Occipital lobe (tissue), 2 donors: ENCODE data around the gene STON2. TPM values are rescaled to one million over a fixed set of nuclear protein-coding genes. Genes with fewer than 3 reads are reported as not detected.
"Not testable (repeated sequence)": the region's sequence is repeated elsewhere in the genome, so short reads cannot be mapped to it uniquely, and the experiment has no call there.

ENCODE experiments used
- DNase-seq: peaks from one replicate; lab custom pipeline; 2025; lab: John Stamatoyannopoulos, UW
- total RNA-seq: library from RNA; depleted of rRNA; stranded (reverse); fragments of >200 nt; gene quantifications from one replicate; pipeline ENCODE4 v1.2.3, GENCODE V29; 2014

Gene STON2, protein sequence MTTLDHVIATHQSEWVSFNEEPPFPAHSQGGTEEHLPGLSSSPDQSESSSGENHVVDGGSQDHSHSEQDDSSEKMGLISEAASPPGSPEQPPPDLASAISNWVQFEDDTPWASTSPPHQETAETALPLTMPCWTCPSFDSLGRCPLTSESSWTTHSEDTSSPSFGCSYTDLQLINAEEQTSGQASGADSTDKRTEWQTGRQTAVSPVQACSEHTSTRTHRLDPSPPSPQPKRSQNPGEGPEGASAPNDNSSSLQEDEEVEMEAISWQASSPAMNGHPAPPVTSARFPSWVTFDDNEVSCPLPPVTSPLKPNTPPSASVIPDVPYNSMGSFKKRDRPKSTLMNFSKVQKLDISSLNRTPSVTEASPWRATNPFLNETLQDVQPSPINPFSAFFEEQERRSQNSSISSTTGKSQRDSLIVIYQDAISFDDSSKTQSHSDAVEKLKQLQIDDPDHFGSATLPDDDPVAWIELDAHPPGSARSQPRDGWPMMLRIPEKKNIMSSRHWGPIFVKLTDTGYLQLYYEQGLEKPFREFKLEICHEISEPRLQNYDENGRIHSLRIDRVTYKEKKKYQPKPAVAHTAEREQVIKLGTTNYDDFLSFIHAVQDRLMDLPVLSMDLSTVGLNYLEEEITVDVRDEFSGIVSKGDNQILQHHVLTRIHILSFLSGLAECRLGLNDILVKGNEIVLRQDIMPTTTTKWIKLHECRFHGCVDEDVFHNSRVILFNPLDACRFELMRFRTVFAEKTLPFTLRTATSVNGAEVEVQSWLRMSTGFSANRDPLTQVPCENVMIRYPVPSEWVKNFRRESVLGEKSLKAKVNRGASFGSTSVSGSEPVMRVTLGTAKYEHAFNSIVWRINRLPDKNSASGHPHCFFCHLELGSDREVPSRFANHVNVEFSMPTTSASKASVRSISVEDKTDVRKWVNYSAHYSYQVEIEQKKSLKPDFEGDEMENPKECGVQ
- 38.8 TPM for total RNA-seq

DNA sequence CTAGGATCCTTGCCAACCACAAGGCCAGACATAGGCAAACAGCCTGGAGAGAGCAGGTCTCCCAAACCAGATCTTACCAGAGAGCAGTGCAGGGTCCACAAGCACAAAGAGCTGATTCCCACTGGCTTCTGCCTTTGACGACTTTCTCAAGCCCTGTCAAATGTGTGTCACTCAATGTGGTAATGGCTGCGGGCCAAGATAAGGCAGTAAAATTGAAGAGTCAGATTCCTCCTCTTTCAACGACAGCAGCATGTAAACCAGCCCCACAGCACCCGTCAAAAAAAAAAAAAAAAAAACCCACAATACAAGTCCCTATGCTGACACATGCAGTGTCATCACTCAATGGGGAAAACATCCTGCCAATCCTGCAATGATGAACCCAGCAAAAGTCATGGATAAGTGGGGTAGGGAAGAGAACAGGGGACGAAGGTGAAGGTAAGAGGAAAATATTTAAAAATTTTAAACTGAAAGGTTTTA is at the start of gene STON2:
Gene STON2 (minus strand): TSS at position 123 of the 477 bp plus-strand sequence. CDS start 1,942 bp downstream, outside the sequence.
- no peak for DNase-seq

DNA sequence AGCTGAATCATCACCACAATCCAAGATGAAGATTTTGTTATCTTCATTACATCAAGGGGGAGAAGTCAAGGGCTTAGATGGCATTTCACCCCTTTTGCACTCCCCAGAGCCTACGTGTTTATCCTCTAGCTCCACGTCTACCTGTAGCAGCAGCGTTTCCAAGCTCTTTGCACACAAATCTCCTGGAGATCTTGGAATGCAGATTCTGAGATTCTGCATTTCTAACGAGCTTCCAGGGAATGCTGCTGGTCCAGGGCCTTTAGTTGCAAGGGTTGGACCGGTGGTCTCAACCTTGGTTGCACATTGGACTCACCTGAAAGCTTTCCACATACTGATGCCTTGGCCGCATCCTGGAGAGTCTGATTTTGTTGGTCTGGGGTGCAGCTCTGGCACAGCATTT is 49.5 kb upstream of the STON2 start:
- DNase-seq: no peak

DNA sequence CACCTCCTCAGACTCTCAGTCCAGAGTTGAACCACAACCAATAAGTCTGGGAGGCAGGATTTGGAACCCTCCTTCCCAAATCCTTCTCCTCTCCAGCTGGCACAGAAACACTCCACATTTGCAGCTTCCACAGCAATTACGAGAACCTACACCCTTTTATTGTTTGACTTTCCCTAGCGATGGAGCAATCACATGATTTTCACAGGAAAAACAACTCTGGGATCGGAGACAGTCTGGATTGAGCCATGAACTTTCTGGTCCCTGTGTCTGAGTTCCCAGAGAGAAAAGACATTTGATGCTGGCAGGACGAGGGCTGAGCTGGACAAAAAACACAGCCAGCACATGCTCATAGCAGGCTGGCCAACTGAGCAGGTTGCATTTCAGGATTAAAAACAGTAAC is 49.0 kb upstream of the STON2 start:
- DNase-seq: no peak

DNA sequence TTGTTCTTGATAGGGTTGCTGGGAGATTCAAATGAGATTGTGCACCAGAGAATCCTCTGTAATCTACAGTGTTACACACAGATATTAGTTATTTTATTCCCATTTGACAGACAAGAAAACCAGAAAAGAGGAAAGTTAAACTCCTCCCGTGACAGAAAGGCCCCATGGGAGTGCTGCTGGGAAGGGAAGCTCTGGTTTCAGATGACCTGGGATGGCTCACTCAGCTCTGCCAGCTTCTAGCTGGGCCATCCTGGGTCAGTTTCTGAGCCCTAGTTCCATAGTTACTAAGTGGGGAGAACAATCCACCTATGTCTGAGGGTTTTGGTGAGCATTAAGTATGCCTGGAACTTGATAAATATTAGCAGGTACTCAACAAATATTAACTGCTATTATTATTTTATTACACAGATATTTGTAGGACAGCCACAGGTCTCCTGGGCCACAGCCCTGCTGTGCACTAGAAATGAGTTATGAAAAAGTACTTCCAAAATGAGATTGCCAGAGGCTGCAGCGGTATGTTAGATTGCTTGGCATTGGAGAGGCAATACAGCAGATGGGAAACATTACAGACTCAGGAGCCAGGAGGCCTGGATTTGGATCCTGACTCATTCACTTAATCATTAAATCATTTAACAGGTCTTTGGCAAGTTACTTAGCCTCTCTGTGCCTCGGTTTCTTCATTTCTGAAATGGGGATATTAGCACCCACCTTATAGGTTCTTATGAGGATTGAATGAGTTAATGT is 47.1 kb upstream of the STON2 start:
- DNase-seq: no peak

DNA sequence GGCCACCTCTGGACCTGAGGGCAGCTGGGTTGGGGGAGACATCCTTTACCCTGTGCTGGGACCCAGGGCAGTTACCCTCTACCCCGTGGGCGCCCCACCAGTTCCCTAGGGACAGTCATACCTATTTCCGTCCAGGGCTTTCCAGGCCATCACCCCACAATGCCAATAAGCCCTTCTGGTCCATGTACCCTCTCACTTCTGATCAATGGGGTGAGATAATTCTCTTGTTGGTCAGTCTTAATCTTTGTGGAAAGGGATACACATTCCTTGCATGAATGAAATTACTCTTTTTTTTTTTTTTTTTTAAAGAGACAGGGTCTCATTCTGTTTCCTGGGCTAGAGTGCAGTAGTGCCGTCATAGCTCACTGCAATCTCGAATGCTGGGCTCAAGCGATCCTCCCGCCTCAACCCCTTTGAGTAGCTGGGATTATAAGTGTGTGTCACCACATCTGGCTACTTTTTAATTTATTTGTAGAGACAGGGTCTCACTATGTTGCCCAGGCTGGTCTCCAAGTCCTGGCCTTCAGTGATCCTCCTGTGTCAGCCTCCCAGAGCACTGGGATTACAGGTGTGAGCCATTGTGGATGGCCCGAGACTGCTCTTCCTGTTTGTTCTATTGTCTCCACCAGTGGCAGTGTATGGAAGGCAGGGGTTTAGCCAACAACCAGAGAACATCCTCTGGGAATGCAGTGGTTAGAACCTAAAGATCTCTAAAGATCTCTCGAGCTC is 46.3 kb upstream of the STON2 start:
- no peak for DNase-seq

DNA sequence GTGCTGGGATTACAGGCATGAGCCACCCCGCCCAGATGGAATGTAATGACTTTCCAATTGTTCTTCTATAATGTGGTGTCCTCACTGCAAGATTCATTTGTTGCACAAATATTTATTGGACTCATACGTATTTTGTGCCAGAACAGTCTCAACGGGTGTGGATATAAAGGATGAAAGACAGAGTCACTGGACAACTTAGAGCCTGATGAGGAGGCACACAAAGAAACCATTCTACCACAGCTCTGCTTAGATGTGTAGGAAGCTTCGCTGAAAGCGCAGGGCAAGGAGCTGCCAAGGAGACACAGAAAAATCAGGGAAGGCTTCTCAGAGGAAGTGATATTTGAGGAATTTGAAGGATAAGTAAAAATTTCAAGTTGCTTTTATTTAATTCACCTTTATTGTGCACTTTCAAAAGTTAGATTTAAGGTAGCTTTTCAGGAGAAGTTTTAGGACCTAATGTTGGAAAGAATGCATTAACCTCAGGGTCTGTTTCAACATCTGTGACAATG is 41.6 kb upstream of the STON2 start:
- DNase-seq: no peak

DNA sequence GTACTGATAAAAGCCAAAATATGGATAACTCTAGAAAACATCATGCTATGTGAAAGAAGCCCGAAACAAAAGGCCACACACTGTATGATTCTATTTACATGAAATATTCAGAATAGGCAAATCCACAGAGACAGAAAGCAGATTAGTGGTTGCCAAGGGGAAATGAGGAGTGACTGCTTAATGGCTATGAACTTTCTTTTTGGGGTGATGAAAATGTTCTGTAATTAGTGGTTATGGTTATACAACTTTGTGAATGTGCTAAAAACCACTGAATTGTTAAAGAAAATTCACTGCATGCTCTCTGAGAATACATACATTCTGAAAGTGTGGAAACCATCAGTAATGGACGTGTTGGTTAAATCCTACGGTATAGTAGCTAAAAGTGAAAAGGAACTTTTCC is 39.9 kb upstream of the STON2 start:
- DNase-seq: no peak

DNA sequence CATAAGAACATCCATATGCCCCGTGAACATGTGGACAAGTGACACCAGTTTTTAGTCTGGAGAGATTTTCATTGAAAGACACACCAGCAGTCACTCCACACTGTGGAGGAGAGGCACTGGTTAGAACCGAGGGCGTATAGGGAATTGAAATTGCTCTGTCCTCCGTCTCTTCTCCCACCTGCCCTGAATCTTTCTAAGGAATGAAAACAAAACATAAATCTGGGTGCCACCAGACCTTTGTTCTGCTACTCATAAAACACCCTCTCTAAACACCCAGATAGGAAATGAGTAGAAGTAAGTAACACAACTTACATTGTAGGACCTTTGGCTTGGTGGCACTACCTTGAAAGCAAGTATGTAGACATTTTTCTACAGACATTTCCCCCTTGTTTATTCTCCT is 37.1 kb upstream of the STON2 start:
- no peak for DNase-seq

DNA sequence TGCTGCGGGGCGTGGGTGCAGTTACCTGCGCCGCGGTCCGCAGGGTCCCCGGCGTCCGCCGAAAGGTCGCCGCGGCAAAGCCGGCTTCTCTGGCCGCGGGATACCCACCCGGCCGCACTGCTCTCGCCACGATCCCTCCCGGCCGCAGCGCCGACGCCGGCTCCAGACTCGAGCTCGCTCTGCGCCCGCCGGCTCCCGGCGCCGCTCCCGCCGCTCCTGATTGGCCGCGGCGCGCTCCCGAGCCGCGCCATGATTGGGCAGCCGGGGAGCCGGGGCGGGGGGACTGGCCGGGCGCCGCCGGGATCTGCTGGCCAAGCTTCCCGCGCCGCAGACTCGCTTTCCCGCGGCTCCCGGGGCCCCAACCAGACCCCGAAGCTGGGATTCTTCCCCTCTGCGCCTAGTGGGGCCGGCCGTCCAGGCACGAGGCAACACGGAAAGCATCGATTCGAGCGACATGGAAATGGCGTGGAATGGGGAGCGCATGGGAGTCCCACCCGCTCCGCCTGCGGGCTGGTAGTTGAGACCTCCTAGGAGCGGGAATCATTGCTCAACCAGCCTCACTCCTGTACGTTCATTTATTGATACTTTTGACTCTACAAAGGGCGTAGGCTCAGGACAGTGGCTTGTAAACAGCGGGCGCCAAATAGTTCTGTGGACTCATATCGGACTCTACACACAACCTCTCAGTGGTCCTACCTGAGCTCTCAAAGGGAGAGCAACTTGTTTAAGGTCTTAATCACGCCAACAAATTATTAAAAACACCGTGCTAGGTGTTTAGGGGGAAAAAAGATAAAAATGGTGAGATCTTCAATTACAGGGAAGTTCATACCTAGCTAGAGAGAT is 36.4 kb upstream of the STON2 start:
- peak; percentile 63 for DNase-seq

DNA sequence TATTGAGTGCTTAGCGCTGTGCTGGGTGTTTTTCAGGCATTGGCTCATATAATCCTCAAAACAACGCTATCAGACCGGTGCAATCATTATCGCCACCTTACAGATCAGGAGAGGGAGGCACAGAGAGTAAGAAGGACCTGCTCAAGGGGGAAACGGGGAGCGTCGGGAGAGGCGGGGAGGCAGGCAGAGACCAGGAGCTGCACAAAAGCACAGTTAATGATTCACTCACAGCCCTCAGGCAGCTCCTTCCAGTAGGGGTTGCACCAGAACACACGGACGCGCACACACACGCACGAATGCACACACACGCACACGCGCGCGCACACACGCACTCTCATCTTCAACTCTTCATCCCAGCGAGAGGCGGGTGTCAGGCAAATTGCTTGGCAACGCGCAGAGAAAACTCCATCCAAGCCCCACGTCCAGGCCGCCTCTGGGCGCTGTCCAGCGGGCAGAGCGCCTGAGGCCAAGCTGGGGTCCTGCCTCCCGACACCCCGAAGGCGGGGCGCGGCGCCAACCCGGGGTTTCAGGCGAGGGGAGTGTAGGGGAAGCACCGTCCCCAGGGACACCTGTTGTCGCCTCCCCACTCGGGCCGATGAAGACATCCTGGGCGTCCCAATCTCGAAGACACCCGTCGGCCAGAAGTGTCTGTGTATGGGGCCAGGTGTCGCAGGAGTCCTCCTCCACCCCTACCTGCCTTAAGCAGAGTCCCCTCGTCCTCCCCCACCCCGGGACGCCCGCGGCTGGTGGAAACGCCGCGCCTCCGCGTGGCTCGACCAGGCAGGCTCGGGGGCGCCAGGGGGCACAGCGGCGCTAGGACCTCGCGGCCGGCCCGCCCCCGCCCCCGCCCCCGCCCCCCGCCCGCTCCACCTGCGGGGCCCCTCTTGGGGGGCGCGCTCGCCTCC is 35.5 kb upstream of the STON2 start:
- DNase-seq: no peak

DNA sequence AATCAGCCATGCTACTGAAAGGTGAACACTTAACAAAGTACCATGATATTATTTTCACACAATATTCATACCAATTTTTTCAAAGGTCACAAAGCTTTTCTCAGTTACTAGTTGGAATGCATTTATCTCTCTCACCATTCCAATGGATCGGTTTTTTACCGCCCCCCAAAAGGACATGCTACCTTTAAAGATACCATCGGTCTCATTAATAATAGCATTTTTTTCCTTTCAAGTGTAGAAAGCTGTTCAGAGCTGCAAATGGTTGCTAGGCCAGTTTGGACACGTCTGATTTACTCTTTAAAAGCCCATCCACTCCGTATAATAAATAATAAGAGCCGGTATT is 34.9 kb upstream of the STON2 start:
- no peak for DNase-seq

DNA sequence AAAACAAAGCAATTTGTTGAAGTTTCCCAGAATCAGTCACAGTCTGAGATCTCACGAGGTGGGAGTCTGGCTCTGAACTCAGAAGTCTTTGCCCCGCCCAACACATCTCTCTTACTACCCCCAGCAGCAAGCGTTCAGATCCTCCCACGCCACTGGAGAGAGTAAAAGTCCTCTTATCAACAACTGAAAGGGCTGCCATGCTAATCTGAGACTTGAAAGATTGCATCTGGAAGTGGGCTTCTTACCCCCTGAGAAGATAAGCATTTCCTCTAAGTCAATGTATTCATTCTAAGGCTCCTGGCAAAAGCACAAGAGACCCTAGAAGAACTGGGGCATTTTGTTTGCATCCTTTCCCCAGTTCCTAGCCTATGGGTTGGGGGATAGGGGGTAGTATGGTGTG is 34.1 kb upstream of the STON2 start:
- DNase-seq: no peak

DNA sequence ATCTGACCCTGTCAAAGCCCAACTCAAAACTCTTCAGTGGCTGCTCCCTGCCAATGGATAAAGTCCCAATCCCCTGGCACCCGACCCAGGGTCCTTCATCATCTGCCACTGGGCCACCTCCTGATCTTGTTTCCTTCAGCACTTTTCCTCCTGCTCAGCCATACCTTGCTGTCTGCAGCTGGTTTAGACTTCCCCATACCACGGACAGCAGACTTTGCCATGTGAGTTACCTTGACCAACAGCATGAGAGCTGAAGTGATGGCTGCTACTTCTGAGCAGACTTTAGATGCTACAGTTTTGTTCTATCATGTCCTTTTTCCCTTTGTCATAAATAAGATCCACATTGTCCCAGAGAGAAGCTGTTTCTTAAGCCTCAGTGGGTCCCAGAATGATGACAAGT is 33.3 kb upstream of the STON2 start:
- no peak for DNase-seq

DNA sequence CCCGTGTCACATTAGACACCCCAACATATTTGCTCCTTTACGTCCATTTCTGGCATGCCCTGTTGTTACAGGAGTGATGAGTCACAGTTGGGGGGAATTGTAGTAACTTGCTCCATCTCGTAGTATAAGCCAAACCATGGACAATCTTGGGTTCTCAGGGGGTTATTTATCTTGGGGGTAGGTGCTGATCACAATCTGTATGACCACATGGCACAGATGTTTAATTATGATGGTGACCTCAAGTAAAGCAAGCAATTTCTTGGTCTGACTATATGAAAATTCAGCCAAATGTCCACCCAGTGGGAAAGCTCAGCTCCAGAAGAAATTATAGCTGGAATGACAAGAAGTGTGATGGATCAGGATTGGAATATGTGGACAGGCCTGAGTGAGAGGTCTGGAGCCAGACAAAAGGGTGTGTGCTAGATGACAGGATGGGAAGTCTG is 32.1 kb upstream of the STON2 start:
- DNase-seq: no peak

DNA sequence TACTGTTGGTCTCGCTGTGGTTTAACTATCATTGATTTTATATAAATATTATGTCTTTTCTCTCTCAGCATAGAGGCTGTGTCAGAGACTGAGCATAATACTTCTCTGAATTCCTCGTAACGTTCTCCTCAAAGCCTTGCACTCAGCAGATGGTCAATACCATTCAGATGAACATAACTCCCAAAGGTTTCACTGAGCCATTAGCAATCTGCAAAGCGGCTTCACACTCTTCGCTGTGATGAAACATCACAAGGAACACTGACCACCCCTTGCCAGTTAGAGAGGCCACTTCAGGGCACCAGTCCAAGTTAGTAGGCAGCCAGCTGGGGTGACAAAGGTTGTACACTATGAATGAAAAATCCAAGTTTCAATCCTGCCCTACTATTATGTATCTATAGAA is 30.1 kb upstream of the STON2 start:
- no peak for DNase-seq

DNA sequence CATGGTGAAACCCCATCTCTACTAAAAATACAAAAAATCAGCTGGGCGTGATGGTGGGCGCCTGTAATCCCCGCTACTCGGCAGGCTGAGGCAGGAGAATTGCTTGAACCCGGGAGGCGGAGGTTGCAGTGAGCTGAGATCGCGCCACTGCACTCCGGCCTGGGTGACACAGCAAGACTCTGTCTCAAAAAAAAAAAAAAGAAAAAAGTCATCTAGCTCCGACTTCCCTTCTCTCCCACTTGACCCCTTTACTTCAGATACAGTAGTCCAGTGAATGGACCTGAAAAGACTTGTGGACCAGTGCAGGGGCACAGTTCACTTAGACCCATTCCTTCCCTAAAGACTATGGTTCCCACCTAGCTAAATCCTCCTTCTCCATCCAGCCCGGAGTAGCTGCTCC is 29.6 kb upstream of the STON2 start:
- DNase-seq: not testable (repeated sequence)

DNA sequence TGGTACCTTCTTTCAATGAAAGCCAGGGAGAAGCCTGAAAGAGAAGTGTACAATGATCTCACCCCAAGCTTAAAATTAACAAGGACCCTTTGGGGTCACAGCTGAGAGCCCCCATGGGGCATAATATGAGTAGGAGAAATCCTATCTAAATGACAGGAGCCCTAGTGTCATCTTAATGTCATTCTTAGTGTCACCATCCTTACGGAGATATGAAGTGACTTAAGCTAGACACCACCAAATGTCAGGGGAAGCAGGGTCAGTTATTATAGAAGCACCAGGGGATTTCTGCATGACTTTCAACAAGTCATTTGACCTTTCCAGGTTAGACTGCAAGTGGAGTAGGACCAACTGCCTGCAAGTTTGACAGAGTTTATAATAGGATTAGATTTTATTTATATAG is 28.9 kb upstream of the STON2 start:
- no peak for DNase-seq

DNA sequence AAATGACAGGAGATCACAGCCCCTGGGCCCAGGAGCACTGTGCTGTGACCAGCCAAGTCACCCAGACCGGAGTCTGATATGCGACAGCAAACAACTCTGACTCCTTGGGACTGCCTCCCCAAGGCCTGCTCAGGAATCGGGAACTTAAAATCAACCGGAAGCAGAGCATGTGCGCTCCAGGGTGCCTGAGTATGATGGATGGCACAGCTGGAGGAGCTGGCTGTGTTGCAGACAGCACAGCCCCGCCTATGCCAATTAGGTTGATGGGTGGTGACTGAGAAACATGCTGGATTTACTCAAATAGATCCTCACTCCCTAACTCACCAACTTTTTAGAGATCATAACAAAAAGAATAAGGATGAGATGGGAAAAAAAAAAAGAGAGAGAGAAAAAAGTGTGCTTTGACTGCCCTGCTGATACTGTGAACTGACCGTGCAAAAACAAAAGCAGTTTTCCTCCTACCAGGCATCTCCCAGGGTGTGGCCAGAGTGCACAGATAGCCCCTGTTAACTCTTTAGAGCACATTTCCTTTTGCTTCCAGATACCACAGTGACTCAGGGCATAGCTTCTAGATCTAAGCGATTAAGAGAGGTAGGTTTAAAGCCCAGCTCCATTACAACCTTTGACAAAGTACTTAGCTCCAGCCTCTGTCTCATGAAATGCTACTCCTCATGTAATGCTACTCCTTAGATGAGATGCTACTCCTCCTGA is 27.4 kb upstream of the STON2 start:
- DNase-seq: no peak
